HG03103 (cell line): ENCODE results near the gene SHROOM2.

Source experiments
- ATAC-seq: cut with Tn5 transposase; IDR thresholded peaks from one replicate; pipeline ENCODE4 v1.9.1; 2021; ENCODE audit warnings: low read depth; ENCODE audit not compliant: unreplicated experiment

The SHROOM2 gene

GRCh38 chrX:9992061-9992460, 205.8 kb downstream of the SHROOM2 start:
- no peak for ATAC-seq

GRCh38 chrX:9992724-9993123, 206.5 kb downstream of the SHROOM2 start:
- no peak for ATAC-seq

GRCh38 chrX:9995855-9996339, 209.7 kb downstream of the SHROOM2 start:
- no peak for ATAC-seq

- ATAC-seq, result no peak
Measured at GRCh38 chrX:9997041-9997440, 210.8 kb downstream of the SHROOM2 start.

GRCh38 chrX:9997524-9997923, 211.3 kb downstream of the SHROOM2 start:
- ATAC-seq, result no peak
